ENCODE results near the gene GSTA4.

DNA sequence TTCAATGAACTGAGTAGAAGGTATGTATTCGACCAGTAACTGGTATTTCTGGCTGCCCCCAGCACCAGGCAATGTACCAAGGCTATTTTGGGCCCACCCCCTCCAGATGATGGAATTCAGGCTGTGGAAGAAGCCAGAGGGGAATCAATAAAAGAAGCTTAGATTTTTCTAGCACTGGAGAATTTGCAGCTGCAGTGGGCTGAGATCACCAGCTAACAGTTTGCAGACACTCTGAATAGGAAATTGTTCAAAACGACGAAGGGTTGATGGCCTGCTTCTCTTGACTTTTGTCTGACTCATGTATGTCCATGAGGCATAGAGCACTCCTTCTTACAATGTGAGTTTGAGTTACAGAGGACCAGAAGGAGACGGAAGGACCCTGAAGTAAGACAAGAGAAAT, 37.8 kb upstream of the GSTA4 start:
- TF ChIP-seq CTCF (conservative IDR thresholded peaks at IDR 0.05; ENCODE audit: low read depth, low read length) (no peak), EZH2 (IDR thresholded peaks at IDR 0.05; ENCODE audit: low read length, unreplicated experiment) (no peak)
